ENCODE data around the gene CATSPERD. TPM values are rescaled to one million over a fixed set of nuclear protein-coding genes. Genes with fewer than 3 reads are reported as not detected.

The CATSPERD gene
- total RNA-seq, 1 experiment from 2014 or later: not detected

DNA sequence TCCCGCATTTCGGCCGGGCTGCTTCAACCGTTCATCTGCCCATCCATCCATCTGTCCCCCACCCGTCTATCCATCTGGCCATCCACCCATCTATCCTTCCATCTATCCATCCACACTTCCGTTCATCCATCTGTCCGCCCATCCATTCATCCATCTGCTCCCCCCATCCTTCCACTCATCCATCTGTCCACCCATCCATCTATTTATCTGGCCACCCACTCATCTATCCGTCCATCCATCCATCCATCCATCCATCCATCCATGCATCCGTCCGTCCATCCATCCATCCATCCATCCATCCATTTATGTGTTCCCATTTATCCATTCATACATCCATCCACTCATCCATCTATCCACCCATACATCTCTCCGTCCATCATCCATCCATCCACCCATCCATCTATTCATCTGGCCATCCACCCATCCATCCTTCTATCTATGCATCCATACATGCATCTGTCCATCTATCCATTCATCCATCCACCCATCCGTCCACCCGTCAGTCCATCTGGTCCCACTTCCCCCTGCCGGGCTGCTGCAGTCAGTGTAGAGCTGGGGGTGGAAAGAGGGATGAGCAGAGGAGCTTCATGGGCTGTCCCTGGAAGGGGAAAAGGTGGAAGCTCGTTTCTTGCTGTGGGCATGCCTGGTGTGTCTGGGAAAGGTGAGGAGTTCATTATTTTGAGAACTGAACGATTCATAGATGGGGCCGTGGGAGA is 38.9 kb upstream of the CATSPERD start:
- Histone ChIP-seq H3K23ac (ENCODE audit: insufficient read length, low read depth, low read length) (no peak overlapping the region), H3K9me3 (ENCODE audit: control insufficient read depth, low read depth, low read length) (no peaks in the 10 kb centered on the region), H2BK5ac (ENCODE audit: insufficient read length, low read length) (no peak overlapping the region), H4K8ac (replicated peaks; ENCODE audit: insufficient read length, low read depth, low read length) (no peak overlapping the region), H2BK20ac (ENCODE audit: low read depth, low read length, poor library complexity, severe bottlenecking) (no peak overlapping the region), H3K14ac (ENCODE audit: insufficient read depth, low read length) (peak overlapping the region; percentile 22; the same call in 1 of the 2 replicates), H3K4me2 (ENCODE audit: insufficient read depth, insufficient read length, low read length) (peak overlapping the region; percentile 69), H2AK5ac (ENCODE audit: insufficient read length, low read length) (no peak overlapping the region), H3K18ac (ENCODE audit: insufficient read length, low read depth, low read length) (no peak overlapping the region), H3K79me2 (ENCODE audit: insufficient read depth, low read length) (no peaks in the 10 kb centered on the region), H4K5ac (ENCODE audit: insufficient read length, low read depth, low read length) (no peak overlapping the region), H3K4ac (ENCODE audit: low read depth, low read length) (no peak overlapping the region), H2BK120ac (ENCODE audit: low read depth, low read length, poor library complexity, severe bottlenecking) (no peak overlapping the region), H4K91ac (ENCODE audit: insufficient read length, low read depth, low read length) (no peak overlapping the region), H4K20me1 (ENCODE audit: control insufficient read depth, insufficient read depth, insufficient read length) (no peaks in the 10 kb centered on the region), H2BK15ac (ENCODE audit: low read depth, low read length) (no peak overlapping the region), H2AFZ (ENCODE audit: low read length) (no peak overlapping the region), H3K23me2 (ENCODE audit: insufficient read length, low read depth, low read length, poor library complexity, severe bottlenecking) (peaks cover 14% of the 10 kb centered on the region), H3T11ph (ENCODE audit: low read length) (no peak overlapping the region), H2BK12ac (ENCODE audit: insufficient read length, low read depth, low read length) (no peak overlapping the region), H3K9ac (ENCODE audit: extremely low read depth, insufficient read length, low read length) (peak overlapping the region; percentile 1), H3K79me1 (ENCODE audit: insufficient read depth, low read depth, low read length, poor library complexity, severe bottlenecking) (no peaks in the 10 kb centered on the region), H3K27me3 (ENCODE audit: insufficient read depth, low read length) (no peaks in the 10 kb centered on the region), H3K27ac (ENCODE audit: insufficient read length, low read depth, low read length) (no peak overlapping the region), H3K56ac (ENCODE audit: insufficient read length, low read depth, low read length) (no peak overlapping the region), H3K4me1 (ENCODE audit: insufficient read depth, low read length) (no peaks in the 10 kb centered on the region; the same call in 1 of the 2 replicates)
- TF ChIP-seq, protein P1, sequence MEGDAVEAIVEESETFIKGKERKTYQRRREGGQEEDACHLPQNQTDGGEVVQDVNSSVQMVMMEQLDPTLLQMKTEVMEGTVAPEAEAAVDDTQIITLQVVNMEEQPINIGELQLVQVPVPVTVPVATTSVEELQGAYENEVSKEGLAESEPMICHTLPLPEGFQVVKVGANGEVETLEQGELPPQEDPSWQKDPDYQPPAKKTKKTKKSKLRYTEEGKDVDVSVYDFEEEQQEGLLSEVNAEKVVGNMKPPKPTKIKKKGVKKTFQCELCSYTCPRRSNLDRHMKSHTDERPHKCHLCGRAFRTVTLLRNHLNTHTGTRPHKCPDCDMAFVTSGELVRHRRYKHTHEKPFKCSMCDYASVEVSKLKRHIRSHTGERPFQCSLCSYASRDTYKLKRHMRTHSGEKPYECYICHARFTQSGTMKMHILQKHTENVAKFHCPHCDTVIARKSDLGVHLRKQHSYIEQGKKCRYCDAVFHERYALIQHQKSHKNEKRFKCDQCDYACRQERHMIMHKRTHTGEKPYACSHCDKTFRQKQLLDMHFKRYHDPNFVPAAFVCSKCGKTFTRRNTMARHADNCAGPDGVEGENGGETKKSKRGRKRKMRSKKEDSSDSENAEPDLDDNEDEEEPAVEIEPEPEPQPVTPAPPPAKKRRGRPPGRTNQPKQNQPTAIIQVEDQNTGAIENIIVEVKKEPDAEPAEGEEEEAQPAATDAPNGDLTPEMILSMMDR (conservative IDR thresholded peaks at IDR 0.05): no peak
- Mint-ChIP-seq H3K27ac (no peak overlapping the region), H3K9me3 (peaks cover 0 to 2% of the 10 kb centered on the region in 2 experiments; a peak in 2 of 5 replicates), H3K27me3 (ENCODE audit: low read depth) (peaks cover 9% of the 10 kb centered on the region), H3K4me3 (peak overlapping the region; percentile 79 to 92), H3K4me1 (peaks cover 20 to 31% of the 10 kb centered on the region in 2 experiments), H3K36me3 (ENCODE audit: insufficient read depth in 1 of 3, low read depth in 3 of 3) (peaks cover 0 to under 1% (median 0%) of the 10 kb centered on the region in 3 experiments; a peak in 1 of 7 replicates)
- WGBS (ENCODE audit: extremely low coverage, insufficient read length, low lambda C conversion rate): 100% methylated on average over 1 of the region's 17 CpGs
- DNase-seq: no peak

All from H9 (cell line).